ENCODE results near the gene NDUFA11. TPM values are rescaled to one million over a fixed set of nuclear protein-coding genes. Genes with fewer than 3 reads are reported as not detected.
"Not testable (repeated sequence)": the region's sequence is repeated elsewhere in the genome, so short reads cannot be mapped to it uniquely, and the experiment has no call there.

NDUFA11 gene
- total RNA-seq, 8 experiments from 2014 or later, result 253 to 531 (median 343) TPM

- no peaks in the 10 kb centered on the region for H3K4me1 ChIP-seq (replicated peaks in 1 of 2)
- in situ Hi-C loops (cut with MboI; ENCODE audit: low pct_unique_long_range_greater_than_20kb in 2 of 9, low sequenced_read_pairs in 9 of 9, unreplicated experiment in 9 of 9), result no loop called here
- ATAC-seq (replicated peaks in 6 of 8), result no peak
- no peak overlapping the region for H3K27ac ChIP-seq
- WGBS, 10 experiments, result 48 to 100% (median 88%) methylated on average over 2 to 9 of the region's 12 CpGs; no CpG with 5 or more reads in 2 of the 10 experiments
- H3K4me3 ChIP-seq, result no peak overlapping the region
Measured at GRCh38 chr19:5870986-5871394, 32.6 kb downstream of the NDUFA11 start.

GRCh38 chr19:5867201-5868136 is 36.1 kb downstream of the NDUFA11 start:
- H3K4me1 ChIP-seq (replicated peaks in 1 of 2), result no peaks in the 10 kb centered on the region
- 6 to 100% (median 49%) methylated on average over 1 to 5 of the region's 31 CpGs; no CpG with 5 or more reads in 5 of the 10 experiments for WGBS, 10 experiments
- peak in 1 of 8 experiments; percentile 6 for ATAC-seq (replicated peaks in 6 of 8)
- no peak overlapping the region for H3K27ac ChIP-seq
- in situ Hi-C loops (cut with MboI; ENCODE audit: low pct_unique_long_range_greater_than_20kb in 2 of 9, low sequenced_read_pairs in 9 of 9, unreplicated experiment in 9 of 9), result no loop called here
- no peak overlapping the region for H3K4me3 ChIP-seq

GRCh38 chr19:5865772-5866171 is 37.8 kb downstream of the NDUFA11 start:
- Histone ChIP-seq H3K4me3 (no peak overlapping the region), H3K27ac (no peak overlapping the region), H3K4me1 (replicated peaks in 1 of 2) (no peaks in the 10 kb centered on the region)
- WGBS, 10 experiments, result 60 to 90% methylated on average over 2 of the region's 11 CpGs; no CpG with 5 or more reads in 8 of the 10 experiments
- no peak for ATAC-seq (replicated peaks in 6 of 8)
- in situ Hi-C loops (cut with MboI; ENCODE audit: low pct_unique_long_range_greater_than_20kb in 2 of 9, low sequenced_read_pairs in 9 of 9, unreplicated experiment in 9 of 9), result no loop called here

DNA sequence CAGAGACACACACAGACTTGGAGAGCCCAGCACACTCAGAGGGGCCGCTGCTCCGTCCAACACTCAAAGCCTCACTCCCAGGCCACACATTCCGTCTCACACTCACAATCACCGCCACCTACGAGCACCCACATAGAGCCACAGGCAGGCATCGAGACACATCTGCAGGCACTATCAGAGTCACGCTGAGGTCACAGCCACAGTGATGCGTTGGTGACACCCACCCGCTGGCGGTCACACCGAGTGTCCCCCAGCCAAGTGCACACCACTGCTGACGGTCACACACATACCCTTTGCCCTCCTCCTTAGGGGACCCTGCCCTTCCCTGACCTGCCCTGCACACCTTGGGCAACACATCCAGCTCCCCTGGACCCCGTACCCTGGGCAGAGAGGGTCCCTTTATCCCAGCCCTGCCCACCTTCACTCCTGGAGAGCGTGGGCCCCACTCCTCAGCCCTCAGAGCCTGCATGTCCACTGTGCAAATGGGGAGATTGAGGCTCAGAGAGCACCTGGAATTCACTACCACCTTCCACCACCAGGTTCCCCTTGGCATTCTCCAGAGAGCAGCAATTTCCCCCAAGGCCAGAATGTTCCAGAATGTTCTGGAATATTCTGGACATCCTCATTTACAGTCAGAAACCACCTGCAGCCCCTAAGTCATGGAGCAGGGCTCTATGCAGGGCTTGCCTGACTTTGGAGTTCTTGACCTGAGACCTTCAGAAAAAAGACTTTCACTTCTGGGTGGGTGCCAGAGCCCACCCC is 38.7 kb downstream of the NDUFA11 start:
- no peaks in the 10 kb centered on the region for H3K4me1 ChIP-seq (replicated peaks in 1 of 2)
- no peak overlapping the region for H3K27ac ChIP-seq
- in situ Hi-C loops (cut with MboI; ENCODE audit: low pct_unique_long_range_greater_than_20kb in 2 of 9, low sequenced_read_pairs in 9 of 9, unreplicated experiment in 9 of 9), result no loop called here
- ATAC-seq (replicated peaks in 6 of 8), result peak in 2 of 8 experiments; percentile 13 to 25
- no peak overlapping the region for H3K4me3 ChIP-seq
- 80 to 100% (median 82%) methylated on average over 1 to 9 of the region's 14 CpGs; no CpG with 5 or more reads in 6 of the 10 experiments for WGBS, 10 experiments

- no peak for ATAC-seq (replicated peaks in 6 of 8)
- Histone ChIP-seq H3K27ac (no peak overlapping the region), H3K4me1 (replicated peaks in 1 of 2) (no peaks in the 10 kb centered on the region), H3K4me3 (no peak overlapping the region)
- in situ Hi-C loops (cut with MboI; ENCODE audit: low pct_unique_long_range_greater_than_20kb in 2 of 9, low sequenced_read_pairs in 9 of 9, unreplicated experiment in 9 of 9), result no loop called here
- WGBS, 10 experiments, result 0 to 80% (median 63%) methylated on average over 1 of the region's 9 CpGs; no CpG with 5 or more reads in 6 of the 10 experiments
Measured at GRCh38 chr19:5864013-5864720, 39.4 kb downstream of the NDUFA11 start.

DNA sequence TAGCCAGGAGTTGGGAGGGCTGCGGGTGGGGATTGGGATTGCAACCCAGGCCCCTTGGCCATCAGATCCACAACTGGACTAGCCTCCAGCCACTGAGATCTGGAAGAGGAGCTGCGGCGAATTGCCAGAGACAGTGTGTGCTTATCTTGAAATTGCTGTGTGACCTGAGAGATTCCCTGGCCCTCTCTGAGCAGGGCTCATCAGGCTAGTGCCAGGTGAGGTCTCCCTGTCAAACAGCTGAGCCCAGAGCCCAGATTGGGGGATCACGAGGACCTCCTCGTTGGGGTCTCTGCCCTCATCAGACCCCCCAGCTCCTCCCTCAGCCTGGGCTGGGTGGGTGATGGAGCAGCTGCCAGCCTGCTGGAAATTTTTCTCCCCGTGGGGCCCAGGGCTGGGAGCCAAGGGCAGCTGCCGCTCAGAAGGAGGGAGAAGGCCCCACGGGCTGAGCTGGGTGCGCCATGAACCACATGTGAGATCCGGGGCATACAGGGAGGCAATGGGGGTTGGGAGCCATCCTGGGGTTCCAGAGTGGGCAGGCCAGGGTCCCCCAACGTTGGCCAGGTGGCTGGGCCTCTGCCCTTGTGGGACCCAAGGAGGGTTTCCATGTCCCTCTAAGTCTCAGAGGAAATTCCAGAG is 40.4 kb downstream of the NDUFA11 start:
- H3K4me1 ChIP-seq (replicated peaks in 1 of 2), result no peaks in the 10 kb centered on the region
- ATAC-seq (replicated peaks in 6 of 8), result no peak
- no peak overlapping the region for H3K4me3 ChIP-seq
- H3K27ac ChIP-seq, result no peak overlapping the region
- 17 to 89% methylated on average over 1 to 3 of the region's 11 CpGs; no CpG with 5 or more reads in 8 of the 10 experiments for WGBS, 10 experiments
- in situ Hi-C loops (cut with MboI; ENCODE audit: low pct_unique_long_range_greater_than_20kb in 2 of 9, low sequenced_read_pairs in 9 of 9, unreplicated experiment in 9 of 9), result no loop called here

DNA sequence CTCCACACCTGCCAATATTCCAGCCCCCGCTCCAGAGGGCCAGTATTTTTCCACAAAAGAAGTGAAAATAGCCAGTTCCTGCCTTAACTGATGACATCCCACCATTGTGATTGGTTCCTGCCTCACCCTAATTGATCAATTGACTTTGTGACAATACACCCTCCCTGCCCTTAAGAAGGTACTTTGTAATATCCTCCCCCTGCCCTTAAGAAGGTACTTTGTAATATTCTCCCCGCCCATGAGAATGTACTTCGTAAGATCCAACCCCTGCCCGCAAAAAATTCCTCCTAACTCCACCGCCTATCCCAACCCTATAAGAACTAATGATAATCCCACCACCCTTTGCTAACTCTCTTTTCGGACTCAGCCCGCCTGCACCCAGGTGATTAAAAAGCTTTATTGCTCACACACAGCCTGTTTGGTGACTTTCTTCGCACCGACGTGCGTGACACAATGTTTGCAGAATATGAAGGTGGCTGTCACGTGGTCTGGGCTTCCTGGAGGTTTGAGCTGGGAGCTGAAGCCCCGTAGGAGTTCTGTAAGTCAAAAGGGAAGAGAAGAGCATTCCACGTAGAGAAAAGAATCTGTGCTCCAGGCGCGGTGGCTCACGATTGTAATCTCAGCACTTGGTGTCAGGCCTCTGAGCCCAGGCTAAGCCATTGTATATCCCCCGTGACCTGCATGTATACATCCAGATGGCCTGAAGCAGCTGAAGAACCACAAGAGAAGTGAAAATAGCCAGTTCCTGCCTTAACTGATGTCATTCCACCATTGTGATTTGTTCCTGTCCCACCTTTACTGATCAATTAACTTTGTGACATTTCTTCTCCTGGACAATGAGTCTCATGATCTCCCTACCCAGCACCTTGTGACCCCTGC is 46.1 kb downstream of the NDUFA11 start:
- no peak for ATAC-seq (replicated peaks in 6 of 8)
- WGBS, 10 experiments, result 33 to 93% (median 82%) methylated on average over 1 to 12 of the region's 18 CpGs
- H3K4me3 ChIP-seq, result no peak overlapping the region
- in situ Hi-C loops (cut with MboI; ENCODE audit: low pct_unique_long_range_greater_than_20kb in 2 of 9, low sequenced_read_pairs in 9 of 9, unreplicated experiment in 9 of 9), result no loop called here
- H3K4me1 ChIP-seq (replicated peaks in 1 of 2), result peaks cover 0 to 3% of the 10 kb centered on the region in 2 donors
- H3K27ac ChIP-seq, result no peak overlapping the region

DNA sequence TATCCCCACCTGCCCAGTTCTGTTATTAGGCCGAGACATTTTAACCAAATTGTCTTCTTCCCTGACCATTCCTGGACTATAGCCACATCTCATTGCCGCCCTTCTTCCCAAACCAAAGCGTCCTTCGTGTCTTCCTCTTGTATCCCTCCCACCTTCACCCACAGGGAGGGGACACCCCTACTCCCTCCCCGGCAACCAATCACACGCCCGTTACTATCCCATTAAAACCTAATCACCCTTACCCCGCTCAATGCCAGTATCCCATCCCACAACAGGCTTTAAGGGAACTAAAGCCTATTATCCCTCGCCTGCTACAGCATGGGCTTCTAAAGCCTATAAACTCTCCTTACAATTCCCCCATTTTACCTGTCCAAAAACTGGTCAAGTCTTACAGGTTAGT is 48.4 kb downstream of the NDUFA11 start:
- H3K4me1 ChIP-seq (replicated peaks in 1 of 2); H3K4me3 ChIP-seq; ATAC-seq (replicated peaks in 6 of 8); H3K27ac ChIP-seq; in situ Hi-C loops (cut with MboI; ENCODE audit: low pct_unique_long_range_greater_than_20kb in 2 of 9, low sequenced_read_pairs in 9 of 9, unreplicated experiment in 9 of 9): not testable (repeated sequence)
- 43 to 100% (median 86%) methylated on average over 1 to 6 of the region's 9 CpGs; no CpG with 5 or more reads in 1 of the 10 experiments for WGBS, 10 experiments

DNA sequence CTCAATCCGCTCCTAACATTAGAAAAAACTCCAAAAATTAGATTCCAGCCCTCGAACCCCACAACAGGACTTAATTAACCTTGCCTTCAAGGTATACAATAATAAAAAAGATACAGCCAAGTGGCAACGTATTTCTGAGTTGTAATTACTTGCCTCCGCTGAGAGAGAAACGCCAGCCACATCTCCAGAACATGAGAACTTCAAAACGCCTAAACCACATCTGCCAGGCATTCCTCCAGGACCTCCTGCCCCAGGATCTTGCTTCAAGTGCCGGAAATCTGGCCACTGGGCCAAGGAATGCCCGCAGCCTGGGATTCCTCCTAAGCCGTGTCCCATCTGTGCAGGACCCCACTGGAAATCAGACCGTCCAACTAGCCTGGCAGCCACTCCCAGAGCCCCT is 49.5 kb downstream of the NDUFA11 start:
- in situ Hi-C loops (cut with MboI; ENCODE audit: low pct_unique_long_range_greater_than_20kb in 2 of 9, low sequenced_read_pairs in 9 of 9, unreplicated experiment in 9 of 9); ATAC-seq (replicated peaks in 6 of 8): not testable (repeated sequence)
- 0 to 92% (median 57%) methylated on average over 1 to 7 of the region's 10 CpGs; no CpG with 5 or more reads in 2 of the 10 experiments for whole genome bisulfite sequencing, 10 experiments

DNA sequence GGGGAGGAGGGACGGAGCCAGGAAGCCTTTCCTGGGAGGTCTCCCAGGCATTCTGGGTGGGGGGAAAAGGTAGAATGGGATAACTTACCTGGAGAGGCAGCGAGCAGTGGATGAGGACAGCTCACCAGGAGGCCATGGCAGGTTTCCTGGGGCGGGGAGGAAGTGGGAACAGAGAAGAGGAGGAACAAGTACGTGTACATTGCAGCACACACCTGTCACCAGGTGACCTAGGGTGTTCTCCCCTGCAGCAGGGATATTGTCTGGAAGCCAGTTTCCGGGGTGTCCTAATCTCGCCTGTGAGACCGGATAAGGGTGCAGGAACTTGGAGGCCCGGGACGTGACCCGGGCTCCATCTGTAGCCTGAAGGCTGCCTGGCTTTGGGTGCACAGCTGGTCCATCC is 52.3 kb downstream of the NDUFA11 start, which contains the start of gene FUT3:
Gene FUT3 (minus strand): TSS at position 148 of the 400 bp plus-strand sequence.
- ATAC-seq (replicated peaks in 6 of 8), result no peak
- H3K4me1 ChIP-seq (replicated peaks in 1 of 2), result peaks cover 4 to 10% of the 10 kb centered on the region in 2 donors
- H3K4me3 ChIP-seq, result no peak within 1 kb of the TSS
- WGBS, 10 experiments, result 93 to 97% methylated on average over 5 to 6 of the region's 10 CpGs; no CpG with 5 or more reads in 8 of the 10 experiments
- H3K27ac ChIP-seq, result no peak within 1 kb of the TSS
- in situ Hi-C loops (cut with MboI; ENCODE audit: low pct_unique_long_range_greater_than_20kb in 2 of 9, low sequenced_read_pairs in 9 of 9, unreplicated experiment in 9 of 9), result no loop called here

More for the DNA sequence above, 49.5 kb downstream of the NDUFA11 start:
- not testable (repeated sequence) for H3K4me3 ChIP-seq; H3K4me1 ChIP-seq (replicated peaks in 1 of 2); H3K27ac ChIP-seq

GRCh38 chr19:5850743-5851293 is 52.8 kb downstream of the NDUFA11 start:
- H3K27ac ChIP-seq, result no peak overlapping the region
- peak; percentile 24 to 97 (median 80) for ATAC-seq (replicated peaks in 6 of 8)
- peaks cover 4 to 10% of the 10 kb centered on the region in 2 donors for H3K4me1 ChIP-seq (replicated peaks in 1 of 2)
- in situ Hi-C loops (cut with MboI; ENCODE audit: low pct_unique_long_range_greater_than_20kb in 2 of 9, low sequenced_read_pairs in 9 of 9, unreplicated experiment in 9 of 9), result no loop called here
- H3K4me3 ChIP-seq, result no peak overlapping the region
- WGBS, 10 experiments, result 0 to 68% (median 31%) methylated on average over 1 to 5 of the region's 5 CpGs; no CpG with 5 or more reads in 6 of the 10 experiments

Measured in motor neuron (in vitro differentiated cells).